Measurements from ENCODE around the gene TMC7. TPM values are rescaled to one million over a fixed set of nuclear protein-coding genes. Genes with fewer than 3 reads are reported as not detected.

The TMC7 gene
- total and polyA plus RNA-seq, 2 of the 13 experiments (the other 11 are each of a cell fraction or from before 2014, with no cell fraction given) = 1.2 to 5.1 TPM

GRCh38 chr16:19106625-19107020 is 122.9 kb downstream of the TMC7 start:
- Histone ChIP-seq H3K36me3 (replicated peaks in 1 of 2; ENCODE audit: control insufficient read depth in 1 of 2, insufficient read depth in 2 of 2, low read length in 2 of 2) (no peaks in the 10 kb centered on the region), H2AFZ (ENCODE audit: low read length) (no peak overlapping the region), H3K4me3 (replicated peaks in 1 of 3; ENCODE audit: insufficient read depth in 1 of 3, low read depth in 2 of 3, low read length in 3 of 3) (no peak overlapping the region), H3K27ac (ENCODE audit: extremely low read length, insufficient read depth, low read length) (no peak overlapping the region), H3K79me2 (ENCODE audit: insufficient read depth, low read length) (no peaks in the 10 kb centered on the region), H3K9ac (ENCODE audit: insufficient read depth, low read depth, low read length) (no peak overlapping the region), H4K20me1 (ENCODE audit: insufficient read depth, low read length) (no peaks in the 10 kb centered on the region), H3K27me3 (ENCODE audit: control insufficient read depth in 1 of 2, insufficient read depth in 2 of 2, low read length in 2 of 2) (peaks cover 2 to 16% of the 10 kb centered on the region in 2 experiments; a peak in 4 of 5 replicates), H3K4me1 (ENCODE audit: insufficient read depth, low read length) (peaks cover 72% of the 10 kb centered on the region), H3K4me2 (ENCODE audit: low read depth, low read length) (no peak overlapping the region), H3K9me3 (ENCODE audit: low read length) (no peaks in the 10 kb centered on the region)
- ATAC-seq (no peak), DNase-seq (ENCODE audit: low spot score) (no peak), FAIRE-seq (no peak)
- in situ Hi-C loops (cut with HindIII; ENCODE audit: extremely low pct_ligation_motif_present, low pct_unique_long_range_greater_than_20kb) (no loop called here), intact Hi-C loops (cut with micrococcal nuclease; ENCODE audit: unreplicated experiment) (loop anchor here (10.0 kb wide), 1 partner anchor 1318 kb away; no protein-coding TSS in a partner anchor)
- ChIA-PET CTCF (ENCODE audit: low intra/inter-chr PET ratio, low total read pairs) (no interaction called here), POLR2A (interaction anchor here (0.9 to 12.1 kb wide), 4 partner anchors 12 to 305 kb away, joined by 4 to 239 read pairs (median 6); partner anchors contain the start of genes ARL6IP1 and COQ7)
- TF ChIP-seq HDAC1 (CRISPR knock-in tag; IDR thresholded peaks at IDR 0.05) = no peak
- no peak for TF ChIP-seq RELA (CRISPR knock-in tag; IDR thresholded peaks at IDR 0.05)
- TF ChIP-seq, protein P1, sequence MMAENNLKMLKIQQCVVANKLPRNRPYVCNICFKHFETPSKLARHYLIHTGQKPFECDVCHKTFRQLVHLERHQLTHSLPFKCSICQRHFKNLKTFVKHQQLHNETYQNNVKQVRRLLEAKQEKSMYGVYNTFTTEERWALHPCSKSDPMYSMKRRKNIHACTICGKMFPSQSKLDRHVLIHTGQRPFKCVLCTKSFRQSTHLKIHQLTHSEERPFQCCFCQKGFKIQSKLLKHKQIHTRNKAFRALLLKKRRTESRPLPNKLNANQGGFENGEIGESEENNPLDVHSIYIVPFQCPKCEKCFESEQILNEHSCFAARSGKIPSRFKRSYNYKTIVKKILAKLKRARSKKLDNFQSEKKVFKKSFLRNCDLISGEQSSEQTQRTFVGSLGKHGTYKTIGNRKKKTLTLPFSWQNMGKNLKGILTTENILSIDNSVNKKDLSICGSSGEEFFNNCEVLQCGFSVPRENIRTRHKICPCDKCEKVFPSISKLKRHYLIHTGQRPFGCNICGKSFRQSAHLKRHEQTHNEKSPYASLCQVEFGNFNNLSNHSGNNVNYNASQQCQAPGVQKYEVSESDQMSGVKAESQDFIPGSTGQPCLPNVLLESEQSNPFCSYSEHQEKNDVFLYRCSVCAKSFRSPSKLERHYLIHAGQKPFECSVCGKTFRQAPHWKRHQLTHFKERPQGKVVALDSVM (CRISPR knock-in tag; IDR thresholded peaks at IDR 0.05) = peak; percentile 95
- TF ChIP-seq MBNL3 (CRISPR knock-in tag; conservative IDR thresholded peaks at IDR 0.05) = no peak
- TF ChIP-seq ZNF432 (CRISPR knock-in tag; IDR thresholded peaks at IDR 0.05; ENCODE audit: borderline replicate concordance) = no peak
- no peak for TF ChIP-seq ZNF746 (CRISPR knock-in tag; IDR thresholded peaks at IDR 0.05)
- 0 out of 2 replicates have a peak, but pooled peaks have one; percentile 16 for TF ChIP-seq MED1 (CRISPR knock-in tag; IDR thresholded peaks at IDR 0.05)
- WGBS (ENCODE audit: low lambda C conversion rate) = 50% methylated on average over 2 of the region's 2 CpGs
- BruUV-seq (replicated peaks) = no TSS peak
